DMS53 treated with DMSO at 0.1 percent for 48 hours (cell line): ENCODE results near the gene ACCS.

Source experiments
- DNase-seq: peaks from one replicate; lab custom pipeline; 2025; ENCODE audit not compliant: unreplicated experiment; lab: John Stamatoyannopoulos, UW

The ACCS gene, protein sequence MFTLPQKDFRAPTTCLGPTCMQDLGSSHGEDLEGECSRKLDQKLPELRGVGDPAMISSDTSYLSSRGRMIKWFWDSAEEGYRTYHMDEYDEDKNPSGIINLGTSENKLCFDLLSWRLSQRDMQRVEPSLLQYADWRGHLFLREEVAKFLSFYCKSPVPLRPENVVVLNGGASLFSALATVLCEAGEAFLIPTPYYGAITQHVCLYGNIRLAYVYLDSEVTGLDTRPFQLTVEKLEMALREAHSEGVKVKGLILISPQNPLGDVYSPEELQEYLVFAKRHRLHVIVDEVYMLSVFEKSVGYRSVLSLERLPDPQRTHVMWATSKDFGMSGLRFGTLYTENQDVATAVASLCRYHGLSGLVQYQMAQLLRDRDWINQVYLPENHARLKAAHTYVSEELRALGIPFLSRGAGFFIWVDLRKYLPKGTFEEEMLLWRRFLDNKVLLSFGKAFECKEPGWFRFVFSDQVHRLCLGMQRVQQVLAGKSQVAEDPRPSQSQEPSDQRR

DNA sequence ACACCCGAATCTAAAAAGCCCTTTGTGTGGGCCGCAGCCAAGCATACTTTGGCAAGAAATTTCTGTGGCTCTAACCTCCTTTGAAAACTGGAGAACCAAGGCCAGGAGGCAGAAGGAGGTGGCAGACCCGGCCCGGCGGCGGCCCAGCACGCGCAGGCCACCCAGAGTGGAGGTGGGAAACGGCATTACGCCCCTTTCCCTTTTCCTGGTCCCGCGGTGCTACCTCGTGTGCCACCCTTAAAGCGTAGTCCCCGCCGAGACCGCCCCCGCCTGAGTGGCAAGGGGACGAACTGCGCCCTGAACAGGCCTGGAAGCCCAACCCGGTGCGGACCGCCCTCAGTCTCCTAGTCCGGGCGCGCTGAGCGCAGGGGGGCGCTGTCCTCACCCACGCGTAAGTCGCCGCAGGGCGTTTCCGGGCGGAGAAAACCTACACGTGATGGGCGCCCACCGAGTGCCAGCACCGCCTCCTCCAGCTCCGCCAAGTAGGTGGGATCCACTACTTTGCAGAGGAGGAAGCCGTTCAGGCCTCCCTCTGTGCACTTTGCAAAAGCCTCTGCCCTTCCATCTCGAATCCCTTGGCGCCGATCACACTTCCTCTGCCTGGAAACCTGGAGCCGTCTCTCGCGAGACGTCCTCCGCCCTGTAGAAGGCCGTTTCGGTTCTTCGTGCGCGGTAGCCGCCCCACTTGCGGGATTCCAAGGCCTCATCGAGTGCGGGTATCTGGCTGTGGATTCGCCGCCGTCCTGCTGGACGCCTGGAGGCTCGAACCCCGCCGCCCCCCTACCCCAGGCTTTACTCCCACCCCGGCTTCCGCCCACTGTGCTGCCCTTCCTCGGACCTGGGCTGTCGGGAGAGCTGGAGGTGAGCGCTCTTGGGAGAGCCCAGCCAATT lies at the start of gene ACCS:
Gene ACCS, plus strand, starts transcription at position 430 of the 891 bp plus-strand sequence. CDS start 1,358 bp downstream, outside the sequence.
- DNase-seq: peak; percentile 60

DNA sequence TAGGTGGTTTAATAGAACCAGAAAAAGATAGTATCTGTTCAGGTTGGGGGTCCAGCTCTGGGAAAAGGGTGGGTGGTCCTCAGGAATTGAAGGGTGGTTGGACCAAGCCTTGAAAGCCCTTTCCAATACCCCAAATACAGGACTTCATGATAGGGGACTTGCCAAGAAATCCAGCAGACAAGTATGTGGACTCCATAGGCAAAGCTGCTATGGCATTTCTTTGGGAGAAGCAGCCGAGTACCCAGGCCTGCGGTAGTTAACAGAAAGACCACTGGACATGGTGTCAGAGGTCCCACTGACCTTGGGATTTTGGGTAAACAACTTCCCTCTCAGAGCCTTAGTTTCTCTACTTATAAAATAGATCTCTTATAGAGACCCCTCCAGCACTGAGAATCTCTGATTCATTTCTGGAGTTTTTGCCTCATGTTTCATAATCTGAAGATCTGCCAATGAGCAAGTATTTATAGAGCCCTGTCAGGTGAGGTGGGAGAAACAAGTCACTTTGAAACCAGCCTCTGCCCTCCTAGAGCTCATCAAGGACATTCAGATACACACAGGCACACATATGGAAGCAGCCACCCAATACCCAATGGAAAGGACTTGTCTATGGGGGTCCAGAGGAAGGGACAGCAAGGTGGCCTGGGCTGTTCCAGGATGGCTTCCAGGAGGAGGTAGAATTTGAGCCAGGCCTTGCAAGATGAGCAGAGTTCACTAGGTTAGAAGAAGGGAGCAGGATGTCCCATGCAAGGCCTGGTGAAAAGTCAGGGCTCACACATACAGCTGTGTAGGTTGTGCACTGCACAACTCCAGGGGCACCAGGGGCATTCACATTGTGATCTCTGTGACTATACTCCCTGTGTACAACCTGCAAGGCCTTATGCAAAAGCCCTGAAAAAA lies 49.3 kb upstream of the ACCS start:
- DNase-seq: no peak

DNA sequence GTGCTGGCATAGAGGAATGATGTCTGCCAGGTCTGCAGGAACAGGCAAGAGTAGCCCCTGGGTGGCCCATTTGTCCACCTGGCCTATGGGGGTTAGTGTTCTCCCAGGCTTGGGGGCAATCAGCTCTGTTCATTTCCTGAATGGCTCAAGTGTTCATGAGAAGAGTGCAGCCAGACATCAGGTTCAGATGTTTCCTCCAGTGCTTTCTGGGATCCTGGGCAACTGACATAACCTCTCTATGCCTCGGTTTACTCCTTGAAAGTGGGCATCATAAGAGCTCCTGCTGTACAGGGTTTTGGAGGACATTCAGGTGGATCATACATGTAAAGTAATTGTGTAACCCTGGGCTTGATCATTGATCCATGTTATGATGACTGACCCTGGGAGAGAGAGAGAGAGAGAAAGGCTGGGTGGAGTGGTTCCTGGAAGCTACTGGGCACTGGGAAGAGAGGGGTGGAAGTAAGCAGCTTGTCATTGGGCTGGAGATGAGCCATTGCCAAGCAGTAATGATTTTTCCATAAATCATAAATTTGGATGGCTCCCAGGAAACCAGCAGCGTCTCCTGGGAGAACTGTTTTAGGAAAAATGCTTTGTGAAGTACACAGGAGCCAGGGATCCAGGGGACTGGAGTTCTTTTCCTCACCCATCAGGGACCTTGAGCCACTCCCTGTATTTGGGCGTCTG lies 48.5 kb upstream of the ACCS start:
- DNase-seq: no peak

DNA sequence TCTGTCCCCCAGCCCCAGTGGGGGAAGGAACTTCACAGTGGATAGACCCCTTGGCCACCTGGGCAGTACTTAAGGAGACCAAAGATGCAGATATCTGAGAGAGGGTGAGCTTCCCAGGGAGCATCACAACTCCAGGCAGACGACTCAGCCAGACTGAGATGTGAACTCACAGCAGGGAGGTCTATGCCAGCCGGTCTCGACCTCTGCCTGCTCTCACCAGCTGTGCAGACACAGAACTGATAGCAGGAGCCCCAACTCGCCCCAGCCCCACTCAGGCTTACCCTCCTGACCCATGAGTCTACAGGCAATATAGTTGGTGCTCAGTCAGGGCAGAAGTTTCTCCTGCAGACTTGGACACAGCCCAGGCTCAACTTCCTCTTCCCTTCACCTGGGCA lies 47.9 kb upstream of the ACCS start:
- no peak for DNase-seq

DNA sequence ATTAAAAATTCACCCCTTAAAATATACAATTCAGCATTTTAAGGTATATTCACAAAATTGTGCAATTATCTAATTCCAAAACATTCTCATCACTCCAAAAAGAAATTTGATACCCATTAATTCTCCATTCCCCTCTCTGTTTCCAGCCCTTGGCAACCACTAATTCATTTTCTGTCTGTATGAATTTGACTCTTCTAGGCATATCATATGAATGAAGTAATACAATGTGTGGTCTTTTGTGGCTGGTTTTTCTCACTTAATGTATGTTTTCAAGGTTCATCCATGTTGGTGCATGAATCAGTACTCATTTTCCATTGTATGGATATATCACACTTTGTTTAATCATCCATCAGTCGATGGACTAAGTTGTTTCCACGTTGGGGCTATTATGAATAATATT lies 47.2 kb upstream of the ACCS start:
- no peak for DNase-seq

DNA sequence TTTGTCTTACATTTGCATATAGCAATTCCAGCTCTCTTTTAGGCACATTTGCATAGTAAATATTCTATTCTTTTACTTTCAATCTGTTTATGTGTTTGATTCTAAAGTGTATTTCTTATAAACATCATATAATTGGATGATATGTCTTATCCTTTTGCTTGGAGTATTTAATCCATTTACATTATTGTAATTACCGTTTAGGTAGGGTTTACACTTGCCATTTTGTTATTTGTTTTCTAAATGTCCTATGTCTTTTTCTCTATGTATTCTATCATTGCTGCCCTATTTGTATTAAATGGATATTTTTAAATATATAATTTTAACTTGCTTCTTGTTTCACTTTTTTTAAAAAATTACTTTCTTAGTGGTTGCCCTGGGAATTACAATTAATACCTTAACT lies 41.1 kb upstream of the ACCS start:
- no peak for DNase-seq

DNA sequence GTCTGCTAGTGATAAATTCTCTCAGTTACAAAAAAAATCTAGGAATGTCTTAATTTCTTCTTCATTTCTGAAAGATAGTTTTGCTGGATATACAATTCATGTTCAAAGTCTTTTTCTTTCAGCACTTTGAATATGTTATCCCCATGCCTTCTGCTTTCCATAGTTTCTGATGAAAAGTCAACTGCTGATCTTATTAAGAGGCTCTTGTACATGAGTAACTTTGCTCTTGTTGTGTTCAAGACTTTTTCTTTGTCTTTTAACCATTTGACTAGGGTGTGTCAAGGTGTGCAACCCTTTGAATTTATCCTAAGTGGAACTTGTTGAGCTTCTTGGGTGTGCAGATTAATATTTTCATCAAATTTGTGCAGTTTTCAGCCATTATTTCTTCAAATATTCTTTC lies 40.3 kb upstream of the ACCS start:
- DNase-seq: no peak

DNA sequence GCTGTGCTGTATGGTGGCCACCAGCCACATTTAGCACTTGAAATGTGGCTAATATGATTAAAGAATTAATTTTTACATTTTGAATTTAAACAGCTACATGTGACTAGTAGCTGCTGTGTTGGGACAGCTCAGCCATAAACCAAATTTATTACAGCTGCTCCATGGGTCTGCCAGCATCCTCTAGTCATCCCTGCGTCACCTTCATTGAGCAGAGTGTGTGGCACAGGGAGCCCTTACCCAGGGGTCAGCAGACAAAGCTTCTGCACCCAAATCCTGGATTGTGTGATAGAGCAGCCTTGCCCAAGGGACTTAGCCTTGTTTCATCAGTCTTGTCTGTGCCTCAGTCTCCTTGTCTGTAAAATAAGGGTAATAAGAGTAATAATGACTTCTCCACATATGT lies 37.7 kb upstream of the ACCS start:
- DNase-seq: no peak

DNA sequence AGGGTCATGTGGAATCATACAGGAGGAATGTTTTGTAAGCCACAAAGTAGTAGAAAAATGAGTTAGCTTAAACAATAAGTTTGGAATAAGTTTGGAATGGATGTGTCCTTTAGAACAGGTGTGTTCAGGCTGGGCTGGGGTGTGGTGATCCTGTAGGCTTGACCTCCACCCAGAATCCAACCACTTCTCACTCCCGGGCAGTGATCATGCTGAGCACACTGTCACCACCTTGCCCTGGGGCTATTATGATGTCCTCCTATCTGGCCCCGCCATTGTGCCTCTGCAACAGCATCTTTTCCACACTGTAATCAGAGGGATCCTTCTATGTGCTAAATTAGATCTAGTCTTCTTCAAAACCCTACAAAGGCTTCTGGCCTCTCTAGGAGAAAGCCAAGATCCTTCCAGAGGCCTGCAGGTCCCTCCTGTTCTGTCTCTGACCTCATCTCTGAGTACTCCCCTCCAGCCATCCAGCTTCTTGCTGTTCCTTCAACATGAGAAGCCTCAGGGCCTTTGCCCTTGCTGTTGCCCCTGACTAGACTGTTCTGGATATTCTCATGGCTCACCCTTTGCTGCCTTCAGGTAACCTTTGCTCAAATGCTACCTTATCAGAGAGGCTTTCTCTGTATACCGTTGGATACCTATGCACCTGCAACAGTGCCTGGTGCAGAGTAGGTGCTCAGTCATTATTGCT lies 37.1 kb upstream of the ACCS start:
- no peak for DNase-seq

DNA sequence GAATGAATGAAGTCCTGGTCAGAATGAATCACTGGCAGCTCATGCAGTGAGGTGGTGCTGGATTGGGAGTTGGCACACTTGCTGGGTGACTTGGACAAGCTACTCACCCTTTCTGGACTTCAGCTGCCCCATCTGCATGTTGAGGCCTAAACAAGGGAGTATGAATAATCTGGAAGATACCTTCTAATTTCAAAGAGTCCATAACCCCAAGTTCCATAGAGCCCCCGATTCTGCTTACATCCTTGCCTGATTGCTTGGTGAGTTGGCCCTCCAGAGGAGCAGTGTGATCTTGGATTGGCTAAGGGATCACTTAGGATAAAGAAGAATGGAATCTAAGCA lies 36.6 kb upstream of the ACCS start:
- DNase-seq: no peak

DNA sequence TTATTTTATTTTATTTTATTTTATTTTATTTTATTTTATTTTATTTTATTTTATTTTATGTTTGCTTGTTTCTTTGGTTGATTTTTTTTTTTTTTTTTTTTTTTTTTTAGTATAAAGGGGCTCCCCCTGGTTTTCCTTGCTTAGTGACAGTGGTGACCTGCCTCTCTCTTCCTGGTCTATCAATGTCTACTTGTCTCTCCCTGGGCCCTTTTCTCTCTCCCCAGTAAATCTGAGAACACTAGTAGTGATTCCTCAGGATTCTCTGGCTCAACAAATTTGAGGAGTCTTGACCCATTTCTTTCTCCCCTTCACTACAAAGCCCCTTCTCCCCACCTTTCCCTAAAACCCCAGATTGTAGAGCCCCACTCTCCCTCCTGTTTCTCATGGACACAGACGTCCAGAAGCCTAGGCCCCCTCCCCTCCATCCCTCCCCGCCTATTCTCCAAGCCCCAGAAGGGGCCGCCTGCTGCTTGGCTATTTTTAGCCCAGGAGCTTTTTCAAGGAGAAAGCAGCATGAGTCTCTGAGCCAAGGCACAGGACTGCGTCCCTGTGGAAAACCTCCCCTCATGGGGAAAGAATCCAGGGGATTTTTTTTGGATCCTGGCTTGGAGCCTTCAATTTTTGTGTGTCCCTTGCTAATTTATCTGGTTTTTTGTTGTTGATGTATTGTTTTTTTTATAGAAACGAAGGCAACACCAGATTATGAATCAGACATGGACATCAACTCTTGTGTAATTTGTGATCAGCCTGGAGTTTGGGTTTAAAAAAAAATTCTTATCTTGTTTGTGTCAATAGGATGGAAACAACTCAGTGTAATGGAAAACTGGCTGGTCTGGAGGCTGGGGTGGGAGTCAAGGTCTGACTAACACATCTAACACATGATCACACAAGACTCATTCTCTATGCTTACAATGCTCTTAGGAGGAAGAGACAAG lies 35.8 kb upstream of the ACCS start:
- no peak for DNase-seq

DNA sequence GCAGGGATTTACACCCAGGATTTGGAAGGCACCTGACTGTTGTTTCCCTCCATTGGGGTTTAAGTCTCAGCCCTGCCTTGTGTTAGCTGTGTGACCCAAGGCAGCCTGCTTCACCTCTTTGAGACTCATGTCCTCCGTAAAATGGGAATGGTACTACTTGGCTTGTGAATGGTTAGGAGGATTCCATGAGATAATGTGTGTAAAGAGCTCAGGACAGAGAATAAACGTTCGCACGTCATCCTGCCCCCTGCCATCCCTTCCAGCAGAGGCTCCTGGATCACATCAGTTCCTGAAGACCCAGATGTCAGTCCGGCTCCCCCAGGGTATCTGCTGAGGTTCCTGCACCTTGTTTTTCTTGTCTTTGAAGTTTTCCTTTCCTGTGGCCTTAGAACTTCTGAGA lies 35.1 kb upstream of the ACCS start:
- DNase-seq: no peak

DNA sequence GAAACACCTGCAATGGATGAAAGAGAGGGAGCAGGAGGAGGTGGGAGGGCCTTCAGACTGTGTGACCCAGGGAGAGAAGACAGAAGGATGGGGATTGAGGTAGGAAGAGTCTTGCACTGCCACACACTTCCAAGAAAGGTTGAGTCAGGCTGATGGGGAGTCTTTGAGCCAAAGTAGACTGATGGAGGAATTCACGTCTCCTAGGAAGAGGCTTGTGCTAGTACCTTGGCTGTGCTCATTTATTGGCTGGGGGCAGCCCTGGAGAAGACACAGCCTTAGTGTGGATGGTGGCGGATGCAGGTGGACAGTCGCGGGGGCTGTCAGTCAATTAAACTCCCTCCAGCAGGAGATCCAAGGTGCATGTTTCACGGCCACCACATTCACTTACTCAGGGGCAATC lies 34.5 kb upstream of the ACCS start:
- DNase-seq: no peak

DNA sequence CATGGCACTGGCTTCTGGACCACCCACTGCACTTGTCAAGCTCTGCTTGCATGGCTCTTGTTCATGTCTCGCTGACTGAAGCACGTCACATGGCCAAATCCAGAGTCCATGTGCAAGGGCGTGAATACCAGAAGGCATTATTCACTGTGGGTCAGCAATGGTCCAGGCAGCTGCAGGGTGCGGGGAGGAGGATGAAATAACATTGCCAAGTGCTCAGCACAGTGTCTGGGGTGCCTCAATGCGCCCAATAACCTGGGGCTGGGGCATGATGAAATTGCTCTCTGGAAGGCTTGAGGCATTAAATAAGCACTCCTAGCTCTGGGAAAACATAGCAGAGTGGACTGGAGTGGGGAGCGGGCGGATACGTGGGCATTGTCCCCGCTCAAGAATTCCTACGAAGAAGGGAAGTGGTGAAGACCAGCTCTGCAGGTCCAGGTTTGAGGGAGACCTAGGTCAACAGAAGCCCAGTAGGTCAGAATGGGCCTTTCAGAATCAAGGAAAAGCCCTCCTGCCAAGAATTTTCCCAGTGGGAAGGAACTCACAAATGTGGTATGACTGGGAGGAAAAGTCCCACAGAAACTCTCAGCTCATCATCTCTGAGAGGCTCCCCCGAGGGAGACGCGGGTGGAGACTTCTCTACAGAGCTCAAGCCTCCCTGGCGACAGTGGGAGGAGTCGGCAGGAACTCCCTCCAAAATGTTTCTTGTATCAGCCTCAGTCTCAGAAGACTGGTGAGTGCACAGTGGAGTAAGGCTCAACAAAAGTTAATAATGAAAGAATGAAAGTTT lies 33.6 kb upstream of the ACCS start:
- DNase-seq: no peak

DNA sequence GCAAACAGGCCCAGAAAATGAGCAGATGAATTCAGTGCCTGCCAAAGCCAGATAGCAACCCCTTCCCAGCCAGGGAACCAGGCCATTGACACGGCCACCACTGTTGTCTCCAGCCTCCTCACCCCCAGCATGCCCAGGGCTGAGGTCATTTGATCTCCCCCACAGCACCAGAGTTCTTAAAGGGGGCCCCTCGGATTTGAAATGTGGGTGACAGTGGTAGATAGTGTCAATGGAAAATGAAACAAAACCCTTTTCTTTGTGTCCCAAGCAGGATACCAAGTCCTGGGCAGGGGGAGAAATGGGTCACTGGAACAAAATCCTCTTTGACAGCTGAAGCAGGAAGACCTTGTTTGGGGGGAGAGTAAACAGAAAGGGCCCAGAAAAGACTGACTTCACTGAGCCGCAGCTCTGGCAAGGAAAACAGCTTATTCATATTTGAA lies 32.6 kb upstream of the ACCS start:
- DNase-seq: no peak

DNA sequence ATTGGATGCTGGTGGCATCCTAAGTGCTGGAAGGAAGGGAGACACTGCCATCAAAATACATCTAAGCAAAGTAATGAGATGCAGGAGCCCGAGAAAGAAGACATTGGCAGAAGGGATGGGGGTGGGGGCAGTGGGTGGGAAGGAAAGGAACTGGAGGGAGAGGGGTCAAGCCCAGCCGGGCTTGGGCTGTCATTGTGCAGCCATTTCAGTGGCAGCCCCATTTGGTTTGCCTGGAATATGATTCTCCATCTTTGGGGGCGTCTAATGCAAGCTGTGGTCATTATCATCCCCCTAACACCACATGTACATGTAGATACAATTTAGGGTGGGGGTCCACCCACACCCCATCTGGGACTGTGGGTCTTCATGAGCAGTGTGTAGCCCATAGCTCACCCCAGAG lies 32.2 kb upstream of the ACCS start:
- no peak for DNase-seq

DNA sequence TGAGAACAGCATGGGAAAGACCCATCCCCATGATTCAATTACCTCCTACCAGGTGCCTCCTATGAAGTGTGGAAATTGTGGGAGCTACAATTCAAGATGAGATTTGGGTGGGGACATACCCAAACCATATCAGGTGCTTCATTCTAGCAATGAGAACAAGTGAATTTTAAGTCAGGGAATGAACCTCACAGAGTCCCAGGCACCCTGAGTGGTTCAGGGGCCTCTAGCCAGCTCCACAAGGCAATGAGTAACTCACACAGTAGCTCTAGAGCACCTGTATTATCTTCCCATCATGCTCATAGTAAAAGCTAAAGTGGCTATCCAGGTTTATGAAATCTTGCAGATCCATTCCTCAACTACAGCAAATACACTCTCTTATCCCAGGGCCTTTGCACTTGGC lies 31.4 kb upstream of the ACCS start:
- DNase-seq: no peak
